Cortex of kidney (tissue), 1 donor: ENCODE measurements around the gene FPGS.

ENCODE experiments used
- DNase-seq: peaks from one replicate; lab custom pipeline; 2025; lab: John Stamatoyannopoulos, UW

The FPGS gene

DNA sequence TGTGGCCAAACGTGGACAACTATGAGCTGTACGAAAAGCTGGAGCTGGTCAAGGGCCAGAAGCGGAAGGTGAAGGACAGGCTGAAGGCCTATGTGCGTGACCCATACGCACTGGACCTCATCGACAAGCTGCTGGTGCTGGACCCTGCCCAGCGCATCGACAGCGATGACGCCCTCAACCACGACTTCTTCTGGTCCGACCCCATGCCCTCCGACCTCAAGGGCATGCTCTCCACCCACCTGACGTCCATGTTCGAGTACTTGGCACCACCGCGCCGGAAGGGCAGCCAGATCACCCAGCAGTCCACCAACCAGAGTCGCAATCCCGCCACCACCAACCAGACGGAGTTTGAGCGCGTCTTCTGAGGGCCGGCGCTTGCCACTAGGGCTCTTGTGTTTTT is 13.5 kb upstream of the FPGS start:
- DNase-seq = no peak

DNA sequence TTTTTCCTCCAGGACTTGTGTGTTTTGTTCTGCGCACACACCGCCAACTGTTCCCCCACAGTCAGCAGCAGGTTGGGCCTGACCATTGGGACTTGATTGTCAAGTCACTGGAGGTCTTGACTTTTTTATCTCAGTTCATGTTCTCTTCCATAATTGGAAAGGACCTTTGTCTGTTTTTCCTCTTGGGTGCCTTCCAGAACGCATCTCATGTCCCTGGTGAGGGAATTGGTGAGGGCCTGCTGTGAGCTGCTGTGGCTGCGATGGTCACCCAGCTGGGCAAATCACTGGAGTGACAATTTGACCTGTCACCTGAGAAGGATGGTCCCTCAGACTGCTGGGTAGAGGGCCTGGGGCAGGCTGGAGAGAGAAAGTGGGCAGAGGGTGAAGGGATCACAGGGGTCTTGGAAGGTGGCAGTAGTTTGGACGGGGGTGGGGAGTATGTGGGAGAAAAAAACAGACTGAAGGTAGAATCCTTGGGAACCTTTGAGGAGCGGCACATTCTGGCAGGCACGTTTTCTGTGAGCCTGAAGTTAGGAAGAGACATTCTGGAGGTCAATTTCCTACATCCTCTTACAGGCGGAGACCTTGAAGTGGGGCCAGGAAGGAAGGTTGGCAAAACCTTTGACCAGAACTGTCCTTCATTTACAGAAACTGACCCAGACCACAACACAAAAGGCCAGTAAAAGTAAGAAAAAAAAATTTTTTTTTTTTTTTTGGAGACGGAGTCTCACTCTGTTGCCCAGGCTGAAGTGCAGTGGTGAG is 12.4 kb upstream of the FPGS start:
- DNase-seq = no peak

DNA sequence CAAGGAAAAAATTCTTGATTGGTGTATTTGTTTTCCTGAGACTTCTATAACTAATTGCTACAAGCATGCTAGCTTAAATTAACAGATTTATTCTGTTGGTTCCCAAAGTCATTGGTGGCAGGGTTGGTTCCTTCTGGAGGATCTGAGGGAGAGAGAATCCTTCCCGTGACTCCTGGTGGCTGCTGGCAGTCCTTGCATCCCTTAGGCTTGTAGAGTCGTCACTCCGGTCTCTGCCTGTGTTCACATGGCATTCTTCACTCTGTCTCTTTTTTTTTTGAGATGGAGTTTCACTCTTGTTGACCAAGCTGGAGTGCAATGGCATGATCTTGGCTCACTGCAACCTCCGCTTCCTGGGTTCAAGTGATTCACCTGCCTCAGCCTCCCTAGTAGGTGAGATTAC is 11.6 kb upstream of the FPGS start:
- no peak for DNase-seq

- DNase-seq = no peak
These were observed 10.2 kb upstream of the FPGS start for GRCh38 chr9:127792417-127793031.

- DNase-seq = no peak
These were observed 9.5 kb upstream of the FPGS start for GRCh38 chr9:127793093-127793708.

- no peak for DNase-seq
These were observed 8.5 kb upstream of the FPGS start for GRCh38 chr9:127794001-127794791.

GRCh38 chr9:127796225-127796813 is 6.4 kb upstream of the FPGS start:
- DNase-seq = no peak

DNA sequence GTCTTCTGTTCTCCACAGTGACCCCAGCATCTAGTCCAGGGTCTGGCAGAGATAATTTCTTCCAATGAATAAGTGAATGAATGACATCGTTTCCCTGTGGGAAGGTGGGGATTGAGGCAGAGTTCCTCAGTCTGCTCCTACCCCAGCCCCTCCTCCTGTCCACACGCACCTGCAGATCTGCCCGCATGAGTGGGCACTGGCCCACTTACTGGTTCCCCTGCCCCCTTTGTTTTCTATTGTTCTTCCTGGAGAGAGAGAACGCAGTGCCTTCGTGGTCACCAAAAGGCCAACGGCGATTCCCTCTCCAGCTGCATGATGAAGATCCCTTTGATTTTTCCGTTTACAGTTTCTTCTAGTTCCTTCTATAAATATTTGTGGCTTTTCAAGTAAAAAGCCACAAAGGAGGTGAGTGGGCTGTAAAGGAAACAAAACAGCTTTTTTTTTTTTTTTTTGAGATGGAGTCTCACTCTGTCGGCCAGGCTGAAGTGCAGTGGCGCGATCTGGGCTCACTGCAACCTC is 5.8 kb upstream of the FPGS start:
- no peak for DNase-seq

GRCh38 chr9:127801955-127802575 is 617 bp upstream of the FPGS start:
- no peak for DNase-seq

DNA sequence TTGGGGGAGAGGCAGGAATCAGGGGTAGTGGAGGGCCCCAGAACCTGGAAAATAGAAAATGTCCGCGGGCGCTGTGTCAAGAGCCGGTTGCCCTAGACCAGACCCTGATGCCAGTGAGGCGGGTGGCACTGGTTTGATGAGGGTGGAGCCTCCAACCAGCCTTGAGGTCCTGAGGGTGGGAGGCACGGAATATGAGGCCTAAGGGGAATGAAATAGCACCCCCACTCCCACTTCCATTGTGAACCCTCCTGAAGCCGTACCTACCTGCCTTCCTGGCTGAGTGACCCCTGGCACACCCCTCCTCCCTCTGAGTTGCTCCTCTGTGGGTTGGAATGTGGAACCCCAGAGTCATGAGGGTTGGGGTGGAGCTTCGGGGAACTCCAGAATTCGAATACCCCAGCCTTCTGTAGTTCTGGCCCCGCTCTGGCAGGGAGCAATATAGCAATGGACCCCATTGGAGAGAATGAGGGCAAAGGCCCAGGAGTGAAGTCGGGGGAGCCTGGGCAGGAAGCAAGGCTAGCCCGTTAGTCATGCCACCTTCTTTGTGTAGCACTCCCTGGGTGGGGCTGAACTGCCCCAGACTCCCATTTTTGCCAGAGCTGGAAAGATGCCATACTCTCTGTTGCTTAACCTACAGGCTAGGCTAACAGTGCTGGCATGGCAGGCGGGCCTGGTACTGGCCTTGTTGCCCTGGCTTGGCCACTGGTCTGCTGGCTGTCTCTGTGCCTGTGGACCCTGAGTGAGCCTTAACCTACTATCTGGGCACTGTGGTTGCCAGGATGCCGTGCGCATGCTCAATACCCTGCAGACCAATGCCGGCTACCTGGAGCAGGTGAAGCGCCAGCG is 1.0 kb downstream of the FPGS start:
- DNase-seq = no peak

DNA sequence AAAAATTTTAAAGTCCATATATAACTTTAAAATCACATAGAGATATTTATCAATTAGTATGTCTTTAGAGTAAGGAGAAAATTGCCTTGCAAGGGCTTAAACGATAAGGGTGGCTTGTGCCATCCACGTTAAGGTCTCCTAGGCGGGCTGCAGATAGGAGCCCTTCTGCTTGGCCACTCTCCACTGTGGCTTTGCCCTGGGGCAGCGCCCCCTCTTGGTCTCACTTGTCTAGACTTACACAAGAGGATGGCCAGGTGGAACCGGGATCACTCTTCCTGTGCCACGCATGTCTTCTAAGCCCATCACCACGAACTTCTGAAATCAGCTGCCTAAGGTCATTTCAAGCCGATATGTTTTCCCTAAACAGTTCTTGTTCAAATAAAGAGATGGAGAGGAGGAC is 2.9 kb downstream of the FPGS start:
- DNase-seq = no peak

DNA sequence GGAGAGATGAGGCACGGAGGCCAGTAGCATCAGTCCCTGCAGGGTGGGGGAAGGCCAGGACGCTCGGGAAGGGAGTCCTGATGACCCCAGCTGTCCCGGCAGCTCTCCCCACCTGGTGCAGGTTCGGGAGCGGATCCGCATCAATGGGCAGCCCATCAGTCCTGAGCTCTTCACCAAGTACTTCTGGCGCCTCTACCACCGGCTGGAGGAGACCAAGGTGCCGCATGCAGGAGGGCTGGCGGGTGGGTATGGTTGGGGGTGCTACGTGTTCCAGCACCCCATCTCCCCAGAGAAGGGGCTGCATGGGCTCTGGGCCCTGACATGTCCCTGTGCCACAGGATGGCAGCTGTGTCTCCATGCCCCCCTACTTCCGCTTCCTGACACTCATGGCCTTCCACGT is 4.2 kb downstream of the FPGS start:
- no peak for DNase-seq

DNA sequence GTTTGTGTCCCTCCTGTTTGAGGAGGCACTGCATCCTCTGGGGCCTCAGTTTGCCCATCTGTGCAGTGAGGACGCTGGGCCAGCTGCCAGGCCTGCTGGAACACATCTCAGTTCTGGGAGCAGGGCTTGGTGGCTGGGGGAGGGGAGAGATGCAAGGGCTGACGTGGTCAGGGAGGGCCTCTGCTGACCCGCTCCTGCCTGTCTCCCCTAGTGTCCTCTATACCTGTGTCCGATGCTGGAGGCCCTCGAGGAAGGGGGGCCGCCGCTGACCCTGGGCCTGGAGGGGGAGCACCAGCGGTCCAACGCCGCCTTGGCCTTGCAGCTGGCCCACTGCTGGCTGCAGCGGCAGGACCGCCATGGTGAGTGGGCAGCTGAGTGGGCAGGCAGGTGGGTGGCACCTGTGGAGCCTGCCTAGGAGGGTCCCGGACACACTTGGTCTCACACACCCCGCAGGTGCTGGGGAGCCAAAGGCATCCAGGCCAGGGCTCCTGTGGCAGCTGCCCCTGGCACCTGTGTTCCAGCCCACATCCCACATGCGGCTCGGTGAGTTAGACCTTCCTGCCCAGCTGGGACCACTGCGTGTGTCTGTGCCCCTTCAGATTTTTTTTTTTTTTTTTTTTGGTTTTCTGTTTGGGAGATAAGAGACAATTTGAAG is 5.8 kb downstream of the FPGS start:
- no peak for DNase-seq

GRCh38 chr9:127809002-127809539 is 6.4 kb downstream of the FPGS start:
- DNase-seq = no peak

GRCh38 chr9:127809540-127810377 is 7.1 kb downstream of the FPGS start:
- no peak for DNase-seq

- DNase-seq = no peak
These were observed 7.9 kb downstream of the FPGS start for GRCh38 chr9:127810378-127811187.

- no peak for DNase-seq
These were observed 9.3 kb downstream of the FPGS start for GRCh38 chr9:127812011-127812410.
